H1 (cell line): Measurements from ENCODE around the gene STYK1. TPM values are rescaled to one million over a fixed set of nuclear protein-coding genes. Genes with fewer than 3 reads are reported as not detected.

Experiments used
- CTCF ChIA-PET: fragments of 300-600 bp; sonication (Branson Sonifier 250); formaldehyde crosslinking; loops from one replicate; lab custom pipeline; 2021; ENCODE audit not compliant: partially characterized antibody; lab: Charles Lee
- POLR2A ChIA-PET: fragments of 300-600 bp; sonication (Branson Sonifier 250); formaldehyde crosslinking; loops from one replicate; lab custom pipeline; 2021; ENCODE audit warnings: inconsistent platforms; ENCODE audit not compliant: partially characterized antibody; lab: Charles Lee
- DNase-seq, 2 experiments: peaks; one replicate each; pipeline versions ENCODE4 v3.0.0 to v3.0.0-alpha.2; 2010 to 2022; ENCODE audit warnings: low spot score in 2 of 2, low read depth in 1 of 2, mixed read lengths in 1 of 2
- FAIRE-seq: peaks from 2 replicates; lab custom pipeline; 2011; peaks lifted over from hg19 to GRCh38; lab: Jason Lieb, UNC
- H2AFZ ChIP-seq: 2 replicates; pipeline ENCODE4 v1.8.1; 2012; ENCODE audit warnings: low read length, inconsistent platforms
- H2AK5ac ChIP-seq: 2 replicates; pipeline ENCODE4 v1.6.1; 2013; ENCODE audit warnings: low read depth, low read length
- H2BK120ac ChIP-seq: replicated peaks from 2 replicates; pipeline ENCODE3; 2013; ENCODE audit warnings: low read depth, low read length, inconsistent platforms
- H2BK12ac ChIP-seq: 2 replicates; pipeline ENCODE4 v1.6.1; 2013; ENCODE audit warnings: low read depth, low read length
- H2BK15ac ChIP-seq: 2 replicates; pipeline ENCODE4 v1.6.1; 2013; ENCODE audit warnings: low read length
- H2BK20ac ChIP-seq: 2 replicates; pipeline ENCODE4 v1.6.1; 2013; ENCODE audit warnings: low read length
- H2BK5ac ChIP-seq: 2 replicates; pipeline ENCODE4 v1.6.1; 2013; ENCODE audit warnings: low read depth, low read length
- H3K14ac ChIP-seq: 2 replicates; pipeline ENCODE4 v1.6.1; 2013; ENCODE audit warnings: inconsistent platforms; ENCODE audit not compliant: insufficient read length
- H3K18ac ChIP-seq: 2 replicates; pipeline ENCODE4 v1.6.1; 2013; ENCODE audit warnings: low read length; ENCODE audit errors: extremely low read depth
- H3K23ac ChIP-seq: 2 replicates; pipeline ENCODE4 v1.6.1; 2013; ENCODE audit warnings: inconsistent platforms; ENCODE audit not compliant: insufficient read length
- H3K23me2 ChIP-seq: 2 replicates; pipeline ENCODE4 v1.6.1; 2013; ENCODE audit warnings: low read depth, low read length
- H3K27ac ChIP-seq: 2 replicates; pipeline ENCODE4 v1.6.1; 2011; ENCODE audit warnings: low read depth, low read length, inconsistent platforms
- H3K27me3 ChIP-seq, 4 experiments: replicated peaks in 1 of 4; 1 replicate in 1 of 4; 2 replicates in 3 of 4; pipeline versions ENCODE4 v1.6.1 to v1.8.1; 2011 to 2013; ENCODE audit warnings: low read length in 3 of 4, mild to moderate bottlenecking in 3 of 4, inconsistent platforms in 2 of 4, mixed read lengths in 2 of 4, moderate library complexity in 1 of 4; ENCODE audit not compliant: control insufficient read depth in 3 of 4, insufficient read depth in 3 of 4; ENCODE audit errors: extremely low read depth in 1 of 4
- H3K36me3 ChIP-seq, 4 experiments: 2 replicates each; pipeline versions ENCODE4 v1.6.1 to v1.8.1; 2011 to 2013; ENCODE audit warnings: mild to moderate bottlenecking in 4 of 4, low read length in 3 of 4, moderate library complexity in 2 of 4, control low read depth in 1 of 4, inconsistent platforms in 1 of 4; ENCODE audit not compliant: insufficient read depth in 4 of 4, control insufficient read depth in 2 of 4
- H3K4ac ChIP-seq: replicated peaks from 2 replicates; pipeline ENCODE3; 2013; ENCODE audit warnings: low read length, low read depth, mixed read lengths, inconsistent platforms; ENCODE audit not compliant: insufficient read length
- H3K4me1 ChIP-seq, 4 experiments: replicated peaks in 1 of 4; 1 replicate in 1 of 4; 2 replicates in 3 of 4; pipeline versions ENCODE4 v1.6.1 to v1.8.1; 2011 to 2013; ENCODE audit warnings: low read length in 3 of 4, inconsistent platforms in 2 of 4, mixed read lengths in 1 of 4; ENCODE audit not compliant: insufficient read depth in 4 of 4, control insufficient read depth in 3 of 4
- H3K4me2 ChIP-seq, 2 experiments: 2 replicates each; pipeline versions ENCODE4 v1.6.1 to v1.8.1; 2011 to 2013; ENCODE audit warnings: low read depth in 2 of 2, low read length in 2 of 2, control low read depth in 1 of 2, inconsistent platforms in 1 of 2, mild to moderate bottlenecking in 1 of 2; ENCODE audit not compliant: insufficient read depth in 1 of 2
- H3K4me3 ChIP-seq, 4 experiments: fragments of 200-600, 300-600 bp in 1 of 4; sonication (generic), shearing (Covaris generic), sonication (Bioruptor Twin) in 1 of 4; 2 replicates each; pipeline versions ENCODE4 v1.5.1 to v1.8.1; 2011 to 2016; ENCODE audit warnings: low read length in 4 of 4, low read depth in 3 of 4, control low read depth in 2 of 4, inconsistent platforms in 2 of 4, mild to moderate bottlenecking in 2 of 4, mixed read lengths in 1 of 4, moderate library complexity in 1 of 4; ENCODE audit not compliant: insufficient read depth in 2 of 4; ENCODE audit errors: extremely low read depth in 1 of 4
- H3K56ac ChIP-seq: replicated peaks from 2 replicates; pipeline ENCODE3; 2013; ENCODE audit warnings: low read depth, mild to moderate bottlenecking, mixed read lengths, low read length, inconsistent platforms; ENCODE audit not compliant: insufficient read length
- H3K79me1 ChIP-seq: 2 replicates; pipeline ENCODE4 v1.6.1; 2013; ENCODE audit warnings: low read depth, low read length, control low read depth
- H3K79me2 ChIP-seq, 2 experiments: 2 replicates each; pipeline versions ENCODE4 v1.6.1 to v1.8.1; 2012 to 2013; ENCODE audit warnings: low read length in 2 of 2, mild to moderate bottlenecking in 2 of 2, inconsistent platforms in 1 of 2; ENCODE audit not compliant: insufficient read depth in 2 of 2, control insufficient read depth in 1 of 2
- H3K9ac ChIP-seq, 4 experiments: replicated peaks in 1 of 4; 1 replicate in 1 of 4; 2 replicates in 3 of 4; pipeline versions ENCODE4 v1.6.1 to v1.8.1; 2011 to 2013; ENCODE audit warnings: low read depth in 3 of 4, low read length in 3 of 4, control low read depth in 2 of 4, mild to moderate bottlenecking in 2 of 4, moderate library complexity in 2 of 4, inconsistent platforms in 1 of 4; ENCODE audit errors: extremely low read depth in 1 of 4
- H3K9me3 ChIP-seq, 2 experiments: 2 replicates each; pipeline versions ENCODE4 v1.6.1 to v1.8.1; 2012 to 2013; ENCODE audit warnings: mild to moderate bottlenecking in 2 of 2, moderate library complexity in 2 of 2, control low read depth in 1 of 2, inconsistent platforms in 1 of 2, low read depth in 1 of 2, low read length in 1 of 2, mixed read lengths in 1 of 2; ENCODE audit not compliant: insufficient read depth in 2 of 2
- H4K20me1 ChIP-seq, 2 experiments: replicated peaks in 1 of 2; 2 replicates each; pipeline versions ENCODE3 to v1.8.1; 2011 to 2013; ENCODE audit warnings: inconsistent platforms in 2 of 2, low read length in 2 of 2, mild to moderate bottlenecking in 1 of 2; ENCODE audit not compliant: insufficient read depth in 2 of 2, control insufficient read depth in 1 of 2
- H4K5ac ChIP-seq: 2 replicates; pipeline ENCODE4 v1.6.1; 2013; ENCODE audit warnings: low read length, low read depth, mixed read lengths, inconsistent platforms; ENCODE audit not compliant: insufficient read length
- H4K8ac ChIP-seq: 2 replicates; pipeline ENCODE4 v1.8.0; 2013; ENCODE audit warnings: mild to moderate bottlenecking, moderate library complexity, low read length, inconsistent platforms; ENCODE audit not compliant: insufficient read depth; ENCODE audit errors: extremely low read depth
- H4K91ac ChIP-seq: replicated peaks from 2 replicates; pipeline ENCODE3; 2013; ENCODE audit warnings: low read length, mixed read lengths, inconsistent platforms; ENCODE audit not compliant: insufficient read length
- ASH2L ChIP-seq: fragments of 200-600, 300-600 bp; sonication (generic); IDR thresholded peaks from one replicate; pipeline ENCODE4 v1.7.1; 2017; ENCODE audit warnings: low read length
- EGR1 ChIP-seq: IDR thresholded peaks from 2 replicates; pipeline ENCODE4 v1.6.1; 2011; ENCODE audit warnings: low read depth, low read length, borderline replicate concordance
- NANOG ChIP-seq: IDR thresholded peaks from 2 replicates; pipeline ENCODE4 v1.6.1; 2011; ENCODE audit warnings: low read length, low read depth, mild to moderate bottlenecking, inconsistent platforms; ENCODE audit not compliant: insufficient read depth, poor library complexity, severe bottlenecking
- PHF8 ChIP-seq: fragments of 200-600 bp; sonication (generic); conservative IDR thresholded peaks from 2 replicates; pipeline ENCODE4 v1.7.1; 2012; ENCODE audit warnings: low read depth, mild to moderate bottlenecking, inconsistent platforms, low read length, moderate library complexity
- POLR2AphosphoS5 ChIP-seq: IDR thresholded peaks from 2 replicates; pipeline ENCODE4 v1.6.1; 2011; ENCODE audit warnings: low read depth, low read length
- POU5F1 ChIP-seq: IDR thresholded peaks from 2 replicates; pipeline ENCODE4 v1.6.1; 2011; ENCODE audit warnings: low read depth, mild to moderate bottlenecking, low read length, moderate library complexity
- SUZ12 ChIP-seq: fragments of 200-600 bp; sonication (generic); IDR thresholded peaks from 2 replicates; pipeline ENCODE4 v1.6.1; 2012; ENCODE audit warnings: mild to moderate bottlenecking, inconsistent platforms, low read length, moderate library complexity, mixed read lengths
- TAF7 ChIP-seq: optimal IDR thresholded peaks from 2 replicates; pipeline ENCODE3; 2011; ENCODE audit warnings: low read depth, mild to moderate bottlenecking, inconsistent platforms, low read length, moderate library complexity, borderline replicate concordance
- ZNF274 ChIP-seq: IDR thresholded peaks from 2 replicates; pipeline ENCODE4 v1.7.0; 2012; ENCODE audit warnings: low read length, borderline replicate concordance; ENCODE audit errors: extremely low read depth
- WGBS, 2 experiments: shearing (Covaris generic) in 1 of 2; methylation state at CpG; one replicate each; pipeline versions ENCODE4 v1.1.6 to v1.1.7; 2013 to 2015; ENCODE audit warnings: low lambda C conversion rate in 2 of 2, mixed read lengths in 2 of 2, inconsistent platforms in 1 of 2, low coverage in 1 of 2, missing lambda C conversion rate in 1 of 2; ENCODE audit not compliant: insufficient replicate concordance in 2 of 2, insufficient coverage in 1 of 2, insufficient read length in 1 of 2; ENCODE audit errors: extremely low coverage in 1 of 2, missing lambda C conversion rate in 1 of 2; 5-methylcytosine and 5-hydroxymethylcytosine counted together
- polyA plus RNA-seq, 7 experiments: library from polyadenylated mRNA; depleted of rRNA in 3 of 7; stranded (reverse) in 5 of 7; unstranded in 2 of 7; fragments of >200 nt in 5 of 7; fragments of 200-250 nt in 2 of 7; gene quantifications; 1 replicate in 5 of 7; 2 replicates in 1 of 7; 4 replicates in 1 of 7; pipeline versions ENCODE4 v1.2.1 to v1.2.3, GENCODE V29; 2011 to 2013; ENCODE audit warnings: missing spikeins in 2 of 7, mixed read lengths in 2 of 7
- total RNA-seq: library from RNA; stranded (reverse); fragmentation: NEBNext Ultra II Directional; extraction: Animal tissue kit (Norgen Biotek cat#: 25700); gene quantifications from 2 replicates; pipeline ENCODE4 v1.2.1, GENCODE V29; 2021
- TF ChIP-seq, protein P1 (sequence below), 3 experiments: IDR thresholded peaks; 1 replicate in 2 of 3; 2 replicates in 1 of 3; pipeline versions ENCODE4 v1.5.1 to v1.6.1; 2011; ENCODE audit warnings: low read length in 3 of 3, mild to moderate bottlenecking in 3 of 3, inconsistent platforms in 2 of 3, low read depth in 1 of 3, moderate library complexity in 1 of 3; ENCODE audit not compliant: insufficient read depth in 1 of 3; ENCODE audit errors: control extremely low read depth in 1 of 3

Gene STYK1
- total and polyA plus RNA-seq, 2 of the 8 experiments (the other 6 are each of a cell fraction or from before 2014, with no cell fraction given) = 0.38 to 1.1 TPM

DNA sequence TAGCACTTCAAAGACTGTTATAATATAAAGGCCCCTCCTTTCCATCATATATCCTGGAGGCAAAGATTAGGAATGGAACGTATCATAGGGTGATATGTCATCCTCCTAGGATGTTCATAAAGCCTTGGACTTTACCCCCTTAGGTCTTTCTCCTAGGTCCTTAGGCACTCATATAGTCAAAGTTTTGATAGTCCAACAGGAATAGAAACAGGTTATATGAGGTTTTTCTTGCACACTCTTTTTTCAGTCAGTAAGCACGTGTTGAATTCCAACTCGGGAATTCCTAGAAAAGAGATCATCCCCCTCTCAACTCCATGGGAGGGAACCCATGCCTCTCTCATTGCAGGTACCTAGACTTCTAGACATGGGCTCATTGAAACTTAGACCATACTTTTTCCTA lies 40.3 kb downstream of the STYK1 start:
- no peaks in the 10 kb centered on the region for H3K79me1 ChIP-seq
- H3K9ac ChIP-seq = no peak overlapping the region
- no peak overlapping the region for H2AK5ac ChIP-seq
- no peak overlapping the region for H4K8ac ChIP-seq
- H3K18ac ChIP-seq = no peak overlapping the region
- no peak overlapping the region for H3K4me2 ChIP-seq
- H3K79me2 ChIP-seq = no peaks in the 10 kb centered on the region
- H3K56ac ChIP-seq = no peak overlapping the region
- H3K14ac ChIP-seq = no peak overlapping the region
- WGBS, 2 experiments = 93% methylated on average over 3 of the region's 3 CpGs; no CpG with 5 or more reads in 1 of the 2 experiments
- no peaks in the 10 kb centered on the region for H3K9me3 ChIP-seq
- no peak overlapping the region for H3K4me3 ChIP-seq
- CTCF ChIA-PET = no interaction called here
- H4K91ac ChIP-seq = no peak overlapping the region
- H3K27ac ChIP-seq = no peak overlapping the region
- no peaks in the 10 kb centered on the region for H3K23me2 ChIP-seq
- H3K27me3 ChIP-seq = no peaks in the 10 kb centered on the region
- H4K5ac ChIP-seq = no peak overlapping the region
- no peaks in the 10 kb centered on the region for H4K20me1 ChIP-seq
- H2BK15ac ChIP-seq = no peak overlapping the region
- H3K4ac ChIP-seq = no peak overlapping the region
- no peak overlapping the region for H2BK20ac ChIP-seq
- no peaks in the 10 kb centered on the region for H3K36me3 ChIP-seq
- POLR2A ChIA-PET = interaction anchor here (2.6 kb wide), 1 partner anchor 20 kb away, joined by 12 read pairs; the partner anchor contains the start of gene MAGOHB
- H2AFZ ChIP-seq = no peak overlapping the region
- FAIRE-seq (no peak), DNase-seq (no peak)
- TF ChIP-seq ZNF274 (no peak), POU5F1 (no peak), NANOG (no peak), SUZ12 (no peak), PHF8 (no peak), EGR1 (no peak), POLR2AphosphoS5 (no peak), ASH2L (no peak), TAF7 (no peak)
- TF ChIP-seq, protein P1, sequence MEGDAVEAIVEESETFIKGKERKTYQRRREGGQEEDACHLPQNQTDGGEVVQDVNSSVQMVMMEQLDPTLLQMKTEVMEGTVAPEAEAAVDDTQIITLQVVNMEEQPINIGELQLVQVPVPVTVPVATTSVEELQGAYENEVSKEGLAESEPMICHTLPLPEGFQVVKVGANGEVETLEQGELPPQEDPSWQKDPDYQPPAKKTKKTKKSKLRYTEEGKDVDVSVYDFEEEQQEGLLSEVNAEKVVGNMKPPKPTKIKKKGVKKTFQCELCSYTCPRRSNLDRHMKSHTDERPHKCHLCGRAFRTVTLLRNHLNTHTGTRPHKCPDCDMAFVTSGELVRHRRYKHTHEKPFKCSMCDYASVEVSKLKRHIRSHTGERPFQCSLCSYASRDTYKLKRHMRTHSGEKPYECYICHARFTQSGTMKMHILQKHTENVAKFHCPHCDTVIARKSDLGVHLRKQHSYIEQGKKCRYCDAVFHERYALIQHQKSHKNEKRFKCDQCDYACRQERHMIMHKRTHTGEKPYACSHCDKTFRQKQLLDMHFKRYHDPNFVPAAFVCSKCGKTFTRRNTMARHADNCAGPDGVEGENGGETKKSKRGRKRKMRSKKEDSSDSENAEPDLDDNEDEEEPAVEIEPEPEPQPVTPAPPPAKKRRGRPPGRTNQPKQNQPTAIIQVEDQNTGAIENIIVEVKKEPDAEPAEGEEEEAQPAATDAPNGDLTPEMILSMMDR (IDR thresholded peaks at IDR 0.05; ENCODE audit: control extremely low read depth in 1 of 3, insufficient read depth in 1 of 3, low read depth in 1 of 3, low read length in 3 of 3) = no peak
- peaks cover 0 to 7% (median 2%) of the 10 kb centered on the region in 4 experiments; a peak in 4 of 7 replicates for H3K4me1 ChIP-seq
- no peak overlapping the region for H3K23ac ChIP-seq
- H2BK5ac ChIP-seq = no peak overlapping the region
- no peak overlapping the region for H2BK12ac ChIP-seq
- H2BK120ac ChIP-seq = no peak overlapping the region
